Parathyroid adenoma (tissue), 2 donors: Measurements from ENCODE around the gene PBXIP1.

Experiments
- H2AFZ ChIP-seq: fragments of 300-600 bp; sonication (generic); one replicate; pipeline ENCODE4 v1.7.0; 2017; ENCODE audit warnings: antibody characterized with exemption, mild to moderate bottlenecking
- H3K27ac ChIP-seq: fragments of 300-600 bp; sonication (generic); one replicate; pipeline ENCODE4 v1.7.0; 2017
- H3K27me3 ChIP-seq: fragments of 300-600 bp; sonication (generic); one replicate; pipeline ENCODE4 v1.7.0; 2017; ENCODE audit warnings: low read length; ENCODE audit not compliant: control insufficient read depth, insufficient read depth
- H3K36me3 ChIP-seq: fragments of 300-600 bp; sonication (generic); one replicate; pipeline ENCODE4 v1.7.0; 2017; ENCODE audit warnings: low read length; ENCODE audit not compliant: control insufficient read depth, insufficient read depth
- H3K4me1 ChIP-seq: fragments of 300-600 bp; sonication (generic); one replicate; pipeline ENCODE4 v1.7.0; 2017; ENCODE audit warnings: control low read depth
- H3K4me2 ChIP-seq: fragments of 300-600 bp; sonication (generic); one replicate; pipeline ENCODE4 v1.7.0; 2017; ENCODE audit warnings: low read length
- H3K4me3 ChIP-seq: fragments of 300-600 bp; sonication (generic); one replicate; pipeline ENCODE4 v1.7.0; 2017; ENCODE audit warnings: low read depth, low read length
- H3K79me2 ChIP-seq: fragments of 300-600 bp; sonication (generic); one replicate; pipeline ENCODE4 v1.7.0; 2017; ENCODE audit warnings: control low read depth
- H3K9ac ChIP-seq: fragments of 300-600 bp; sonication (generic); one replicate; pipeline ENCODE4 v1.7.0; 2017; ENCODE audit warnings: mild to moderate bottlenecking
- H3K9me3 ChIP-seq: fragments of 300-600 bp; sonication (generic); one replicate; pipeline ENCODE4 v1.7.0; 2017; ENCODE audit warnings: low read length; ENCODE audit not compliant: control insufficient read depth
- TF ChIP-seq, protein P1 (sequence below): fragments of 300-600 bp; sonication (generic); IDR thresholded peaks from one replicate; pipeline ENCODE4 v1.7.0; 2017; ENCODE audit warnings: antibody characterized with exemption, mild to moderate bottlenecking
- donor health status: primary hyperparathyroidism.

Gene PBXIP1

GRCh38 chr1:155003766-155004351, 48.0 kb upstream of the PBXIP1 start:
- Histone ChIP-seq H3K36me3 (no peaks in the 10 kb centered on the region), H3K9me3 (no peaks in the 10 kb centered on the region), H3K79me2 (peaks cover 7% of the 10 kb centered on the region), H3K4me3 (peak overlapping the region; percentile 99), H3K27me3 (no peaks in the 10 kb centered on the region), H3K27ac (peak overlapping the region; percentile 69), H3K4me1 (peaks cover 10% of the 10 kb centered on the region), H2AFZ (peak overlapping the region; percentile 42), H3K4me2 (peak overlapping the region; percentile 99), H3K9ac (no peak overlapping the region)
- TF ChIP-seq, protein P1, sequence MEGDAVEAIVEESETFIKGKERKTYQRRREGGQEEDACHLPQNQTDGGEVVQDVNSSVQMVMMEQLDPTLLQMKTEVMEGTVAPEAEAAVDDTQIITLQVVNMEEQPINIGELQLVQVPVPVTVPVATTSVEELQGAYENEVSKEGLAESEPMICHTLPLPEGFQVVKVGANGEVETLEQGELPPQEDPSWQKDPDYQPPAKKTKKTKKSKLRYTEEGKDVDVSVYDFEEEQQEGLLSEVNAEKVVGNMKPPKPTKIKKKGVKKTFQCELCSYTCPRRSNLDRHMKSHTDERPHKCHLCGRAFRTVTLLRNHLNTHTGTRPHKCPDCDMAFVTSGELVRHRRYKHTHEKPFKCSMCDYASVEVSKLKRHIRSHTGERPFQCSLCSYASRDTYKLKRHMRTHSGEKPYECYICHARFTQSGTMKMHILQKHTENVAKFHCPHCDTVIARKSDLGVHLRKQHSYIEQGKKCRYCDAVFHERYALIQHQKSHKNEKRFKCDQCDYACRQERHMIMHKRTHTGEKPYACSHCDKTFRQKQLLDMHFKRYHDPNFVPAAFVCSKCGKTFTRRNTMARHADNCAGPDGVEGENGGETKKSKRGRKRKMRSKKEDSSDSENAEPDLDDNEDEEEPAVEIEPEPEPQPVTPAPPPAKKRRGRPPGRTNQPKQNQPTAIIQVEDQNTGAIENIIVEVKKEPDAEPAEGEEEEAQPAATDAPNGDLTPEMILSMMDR, result no peak

DNA sequence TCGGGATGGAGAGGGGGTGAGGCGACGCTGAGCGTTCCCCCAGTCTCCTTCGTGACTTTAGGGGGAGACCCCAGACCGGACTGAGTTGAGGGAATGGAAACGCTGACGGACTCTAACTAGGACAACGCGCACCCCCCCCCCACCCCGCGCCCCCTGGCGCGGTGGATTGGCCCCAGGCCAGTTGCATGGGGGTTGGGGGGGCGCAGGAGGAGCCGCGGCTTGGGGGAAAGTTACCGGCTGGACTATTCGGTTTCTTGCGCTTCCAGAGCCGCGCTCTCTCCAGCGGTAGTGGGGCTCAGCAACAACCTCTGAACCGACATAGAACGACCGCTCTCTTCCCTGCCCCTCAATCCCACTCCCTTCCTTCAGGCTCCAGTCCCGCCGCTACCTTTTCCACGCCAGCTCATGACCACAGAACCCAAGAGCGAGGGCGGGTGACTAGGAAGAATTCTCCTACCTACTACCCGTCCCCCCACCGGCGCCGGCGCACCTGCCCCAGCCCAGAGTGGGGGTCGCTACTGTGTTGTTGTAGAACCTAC, 47.4 kb upstream of the PBXIP1 start:
- no peaks in the 10 kb centered on the region for H3K27me3 ChIP-seq
- H3K4me1 ChIP-seq, result peaks cover 5% of the 10 kb centered on the region
- H3K27ac ChIP-seq, result peak overlapping the region; percentile 69
- peak overlapping the region; percentile 99 for H3K4me3 ChIP-seq
- peak overlapping the region; percentile 42 for H2AFZ ChIP-seq
- peak overlapping the region; percentile 99 for H3K4me2 ChIP-seq
- H3K9ac ChIP-seq, result no peak overlapping the region
- TF ChIP-seq, protein P1, result no peak
- H3K9me3 ChIP-seq, result no peaks in the 10 kb centered on the region
- peaks cover 7% of the 10 kb centered on the region for H3K79me2 ChIP-seq
- no peaks in the 10 kb centered on the region for H3K36me3 ChIP-seq

GRCh38 chr1:155002464-155003226, 46.7 kb upstream of the PBXIP1 start, which contains the start of gene ZBTB7B:
ZBTB7B (plus strand) TSS chr1:155002802; CDS start chr1:155014661, 11,859 bp downstream.
- Histone ChIP-seq H3K4me2 (peak within 1 kb of the TSS; percentile 99), H3K79me2 (peaks cover 7% of the 10 kb centered on the region), H3K4me1 (peaks cover 5% of the 10 kb centered on the region), H3K36me3 (no peaks in the 10 kb centered on the region), H3K4me3 (peak within 1 kb of the TSS; percentile 99), H3K9ac (peak within 1 kb of the TSS; percentile 67), H3K9me3 (no peaks in the 10 kb centered on the region), H3K27ac (peak within 1 kb of the TSS; percentile 94), H3K27me3 (no peaks in the 10 kb centered on the region), H2AFZ (peak within 1 kb of the TSS; percentile 73)
- TF ChIP-seq, protein P1, result no peak

DNA sequence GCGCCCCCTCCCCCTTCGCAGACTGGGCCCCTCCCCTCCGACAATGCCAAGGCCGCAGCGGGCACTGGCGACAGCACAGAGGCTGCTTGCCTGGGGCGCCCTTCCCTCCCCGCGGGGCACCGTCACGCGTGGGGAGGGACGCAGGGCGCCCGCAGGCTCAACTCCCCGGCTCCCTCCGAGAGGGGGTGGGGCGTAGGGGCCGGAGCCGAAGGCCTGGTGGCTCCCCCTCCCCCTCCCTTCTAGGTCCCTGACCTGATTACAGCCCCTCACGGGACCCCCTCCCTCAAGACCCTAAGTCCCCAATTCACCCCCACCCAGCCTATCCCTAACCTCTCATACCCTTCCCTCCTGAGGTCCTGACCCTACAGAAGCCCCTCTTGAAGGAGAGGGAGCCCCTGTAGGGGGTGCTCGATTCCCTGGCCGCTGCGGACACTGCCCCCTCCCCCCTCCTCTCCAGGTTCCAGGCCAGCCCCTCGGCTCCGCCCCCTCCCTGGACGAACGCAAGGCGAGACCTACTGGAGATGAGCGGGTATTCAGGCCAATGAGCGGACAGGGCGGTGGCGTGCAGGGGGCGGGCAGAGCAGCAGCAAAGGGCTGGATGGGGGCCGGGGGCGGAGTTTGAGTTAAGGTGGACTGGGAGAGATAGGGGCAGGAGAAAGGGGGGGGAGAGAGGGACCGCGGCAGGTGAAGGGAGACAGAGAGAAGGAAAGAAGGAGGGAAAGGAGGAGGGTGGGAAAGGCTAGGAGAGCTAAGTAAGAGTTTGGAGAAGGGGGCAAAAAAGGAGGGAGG, 46.0 kb upstream of the PBXIP1 start:
- no peaks in the 10 kb centered on the region for H3K27me3 ChIP-seq
- H3K9me3 ChIP-seq, result no peaks in the 10 kb centered on the region
- peak overlapping the region; percentile 94 for H3K27ac ChIP-seq
- TF ChIP-seq, protein P1, result peak; percentile 47
- H3K79me2 ChIP-seq, result peaks cover 2% of the 10 kb centered on the region
- peak overlapping the region; percentile 28 for H3K9ac ChIP-seq
- H3K4me1 ChIP-seq, result peaks cover 5% of the 10 kb centered on the region
- H3K4me3 ChIP-seq, result peak overlapping the region; percentile 95
- peak overlapping the region; percentile 67 for H3K4me2 ChIP-seq
- H2AFZ ChIP-seq, result peak overlapping the region; percentile 73
- H3K36me3 ChIP-seq, result no peaks in the 10 kb centered on the region
